Endothelial cell of umbilical vein (primary cell): ENCODE results near the gene GAL3ST1. TPM values are rescaled to one million over a fixed set of nuclear protein-coding genes. Genes with fewer than 3 reads are reported as not detected.

Experiments
- BruUV-seq: library from RNA; stranded (reverse); fragments of 400-500 nt; replicated peaks from 2 replicates; lab custom pipeline; 2021; lab: Mats Ljungman, UMichigan
- CTCF ChIA-PET: fragments of 300-600, 350-600 bp; sonication (Branson Sonifier 250); formaldehyde crosslinking; loops from one replicate; lab custom pipeline; 2021; ENCODE audit warnings: antibody characterized with exemption, inconsistent platforms; lab: Charles Lee
- POLR2A ChIA-PET: fragments of 300-600, 350-600 bp; sonication (Branson Sonifier 250); formaldehyde crosslinking; loops from one replicate; lab custom pipeline; 2021; ENCODE audit warnings: antibody characterized with exemption, inconsistent platforms; lab: Charles Lee
- DNase-seq: peaks from one replicate; pipeline ENCODE4 v3.0.0-alpha.2; 2011; ENCODE audit warnings: low read depth, low spot score
- FAIRE-seq: peaks from 2 replicates; lab custom pipeline; 2011; peaks lifted over from hg19 to GRCh38; lab: Jason Lieb, UNC
- H2AFZ ChIP-seq: 2 replicates; pipeline ENCODE4 v1.6.0; 2012; ENCODE audit warnings: low read depth, low read length, control low read depth, inconsistent platforms
- H3K27ac ChIP-seq: 2 replicates; pipeline ENCODE4 v1.5.1; 2011; ENCODE audit warnings: low read depth, mild to moderate bottlenecking, control low read depth, low read length, moderate library complexity; ENCODE audit not compliant: insufficient read depth
- H3K27me3 ChIP-seq, 2 experiments: 2 replicates each; pipeline versions ENCODE4 v1.6.0 to v1.6.1; 2011; ENCODE audit warnings: low read length in 2 of 2, mixed read lengths in 1 of 2; ENCODE audit not compliant: control insufficient read depth in 2 of 2, insufficient read depth in 2 of 2
- H3K36me3 ChIP-seq, 2 experiments: 2 replicates in 1 of 2; 3 replicates in 1 of 2; pipeline ENCODE4 v1.5.1; 2011; ENCODE audit warnings: low read length in 2 of 2, mild to moderate bottlenecking in 1 of 2, moderate library complexity in 1 of 2; ENCODE audit not compliant: control insufficient read depth in 2 of 2, insufficient read depth in 2 of 2; ENCODE audit errors: extremely low read depth in 1 of 2
- H3K4me1 ChIP-seq: 3 replicates; pipeline ENCODE4 v1.5.1; 2011; ENCODE audit warnings: mild to moderate bottlenecking, low read length; ENCODE audit not compliant: control insufficient read depth, insufficient read depth; ENCODE audit errors: extremely low read depth
- H3K4me2 ChIP-seq: 2 replicates; pipeline ENCODE4 v1.6.1; 2011; ENCODE audit warnings: low read length, control low read depth, mixed read lengths; ENCODE audit not compliant: insufficient read depth
- H3K4me3 ChIP-seq, 3 experiments: fragments of 200-600 bp in 1 of 3; sonication (generic), shearing (Covaris generic) in 1 of 3; replicated peaks in 1 of 3; 2 replicates each; pipeline ENCODE4 v1.5.1; 2011 to 2016; ENCODE audit warnings: control low read depth in 3 of 3, low read length in 3 of 3, mild to moderate bottlenecking in 2 of 3, inconsistent platforms in 1 of 3, low read depth in 1 of 3, moderate library complexity in 1 of 3; ENCODE audit not compliant: insufficient read depth in 1 of 3
- H3K79me2 ChIP-seq: 2 replicates; pipeline ENCODE4 v1.6.0; 2012; ENCODE audit warnings: low read length, inconsistent platforms; ENCODE audit not compliant: control insufficient read depth, insufficient read depth
- H3K9ac ChIP-seq: replicated peaks from 2 replicates; pipeline ENCODE3; 2011; ENCODE audit warnings: low read length, control low read depth; ENCODE audit not compliant: insufficient read depth; ENCODE audit errors: extremely low read depth
- H3K9me1 ChIP-seq: replicated peaks from 3 replicates; pipeline ENCODE4 v1.6.0; 2011; ENCODE audit warnings: mild to moderate bottlenecking, low read length; ENCODE audit not compliant: control insufficient read depth, insufficient read depth; ENCODE audit errors: extremely low read depth
- H3K9me3 ChIP-seq: replicated peaks from 2 replicates; pipeline ENCODE4 v1.5.1; 2012; ENCODE audit warnings: low read length, inconsistent platforms; ENCODE audit not compliant: control insufficient read depth, insufficient read depth
- H4K20me1 ChIP-seq: replicated peaks from 2 replicates; pipeline ENCODE3; 2011; ENCODE audit warnings: mild to moderate bottlenecking, low read length; ENCODE audit not compliant: control insufficient read depth, insufficient read depth; ENCODE audit errors: extremely low read depth
- CTCF ChIP-seq, 2 donors: IDR thresholded peaks; 1 replicate in 1 of 2; 2 replicates in 1 of 2; pipeline ENCODE4 v1.5.1; 2011; ENCODE audit warnings: low read length in 2 of 2, mild to moderate bottlenecking in 2 of 2, moderate library complexity in 2 of 2, control low read depth in 1 of 2, inconsistent platforms in 1 of 2, low read depth in 1 of 2; ENCODE audit not compliant: insufficient read depth in 1 of 2; ENCODE audit errors: extremely low read depth in 1 of 2
- EZH2 ChIP-seq: IDR thresholded peaks from 2 replicates; pipeline ENCODE4 v1.6.1; 2012; ENCODE audit warnings: borderline replicate concordance, low read depth, mild to moderate bottlenecking, moderate library complexity, low read length, inconsistent platforms; ENCODE audit not compliant: severe bottlenecking
- FOS ChIP-seq: IDR thresholded peaks from 2 replicates; pipeline ENCODE4 v1.6.1; 2011; ENCODE audit warnings: mild to moderate bottlenecking, low read length, moderate library complexity, borderline replicate concordance; ENCODE audit not compliant: insufficient read depth
- GATA2 ChIP-seq: IDR thresholded peaks from 2 replicates; pipeline ENCODE4 v1.7.0; 2011; ENCODE audit warnings: low read depth, mild to moderate bottlenecking, moderate library complexity, mixed read lengths, low read length; ENCODE audit not compliant: insufficient read length, insufficient read depth
- JUN ChIP-seq: IDR thresholded peaks from 2 replicates; pipeline ENCODE4 v1.6.1; 2011; ENCODE audit warnings: borderline replicate concordance, low read depth; ENCODE audit not compliant: insufficient read length, insufficient read depth
- MAX ChIP-seq: IDR thresholded peaks from 2 replicates; pipeline ENCODE4 v1.6.1; 2011; ENCODE audit not compliant: insufficient read depth, insufficient read length
- MYC ChIP-seq: IDR thresholded peaks from one replicate; pipeline ENCODE4 v1.6.1; 2011; ENCODE audit warnings: mild to moderate bottlenecking, low read depth, low read length
- POLR2A ChIP-seq: IDR thresholded peaks from 2 replicates; pipeline ENCODE4 v1.6.1; 2012; ENCODE audit warnings: low read depth, mild to moderate bottlenecking, control low read depth, low read length
- POLR2AphosphoS5 ChIP-seq: IDR thresholded peaks from 2 replicates; pipeline ENCODE4 v1.6.1; 2012; ENCODE audit warnings: low read depth, mild to moderate bottlenecking, control low read depth, low read length, moderate library complexity; ENCODE audit not compliant: insufficient read depth
- dilution Hi-C: fragments of 300-500 bp; cut with MboI; formaldehyde crosslinking; loops from one replicate; pipeline ENCODE4 v1.15.0; 2019; ENCODE audit warnings: low sequenced_read_pairs; ENCODE audit not compliant: extremely low pct_ligation_motif_present
- intact Hi-C: fragments of 100-400 bp; cut with micrococcal nuclease; formaldehyde crosslinking; loops from one replicate; pipeline ENCODE4 v1.10.0; 2022
- polyA plus RNA-seq, 4 experiments: library from polyadenylated mRNA; depleted of rRNA in 3 of 4; stranded (reverse) in 3 of 4; unstranded in 1 of 4; fragments of >200 nt; gene quantifications; 2 replicates each; pipeline versions ENCODE4 v1.2.1 to v1.2.3, GENCODE V29; 2011 to 2012; ENCODE audit warnings: missing spikeins in 1 of 4
- total RNA-seq: library from RNA; stranded (reverse); gene quantifications from 2 replicates; pipeline ENCODE4 v1.2.3, GENCODE V29; 2021

The GAL3ST1 gene
- total and polyA plus RNA-seq, 2 donors (not counting 3 experiments of a cell fraction or from before 2014, with no cell fraction given), result not detected

- Histone ChIP-seq H4K20me1 (no peaks in the 10 kb centered on the region), H3K9me3 (no peaks in the 10 kb centered on the region), H3K4me1 (peaks cover 4% of the 10 kb centered on the region), H3K9me1 (no peaks in the 10 kb centered on the region), H3K36me3 (peaks cover 0 to 2% of the 10 kb centered on the region in 2 experiments), H3K4me2 (no peak overlapping the region), H2AFZ (no peak overlapping the region), H3K9ac (no peak overlapping the region), H3K4me3 (no peak overlapping the region), H3K79me2 (no peaks in the 10 kb centered on the region), H3K27ac (no peak overlapping the region), H3K27me3 (no peaks in the 10 kb centered on the region)
- FAIRE-seq (no peak), DNase-seq (no peak)
- dilution Hi-C loops (no loop called here), intact Hi-C loops (loop anchor here (10.0 kb wide), 1 partner anchor 176 kb away; the partner anchor contains the start of gene MTFP1)
- CTCF ChIA-PET, result interaction anchor here (1.0 to 2.2 kb wide), 6 partner anchors 9 to 174 kb away, joined by 3 to 12 read pairs (median 8); partner anchors contain the start of genes PES1 and SLC35E4
- BruUV-seq, result no TSS peak
- POLR2A ChIA-PET, result no interaction called here
- TF ChIP-seq EZH2 (no peak), GATA2 (no peak), CTCF (IDR thresholded peaks at IDR 0.05; ENCODE audit: extremely low read depth in 1 of 2, insufficient read depth in 1 of 2, low read depth in 1 of 2, low read length in 2 of 2) (no peak), POLR2A (no peak), POLR2AphosphoS5 (no peak), FOS (no peak), MAX (no peak), MYC (no peak), JUN (no peak)
Observed at GRCh38 chr22:30600921-30601320, 26.5 kb upstream of the GAL3ST1 start.
